A673 (cell line): ENCODE measurements around the gene HAPLN2. TPM values are rescaled to one million over a fixed set of nuclear protein-coding genes. Genes with fewer than 3 reads are reported as not detected.

ENCODE experiments used
- BruUV-seq: library from RNA; stranded (reverse); fragments of 400-500 nt; replicated peaks from 2 replicates; lab custom pipeline; 2021; lab: Mats Ljungman, UMichigan
- CTCF ChIA-PET: fragments of 300-600 bp; sonication (Branson Sonifier 250); formaldehyde crosslinking; loops from one replicate; lab custom pipeline; 2022; ENCODE audit warnings: antibody characterized with exemption; lab: Charles Lee
- POLR2A ChIA-PET: fragments of 300-600 bp; sonication (Branson Sonifier 250); formaldehyde crosslinking; loops from one replicate; lab custom pipeline; 2022; ENCODE audit warnings: antibody characterized with exemption; ENCODE audit not compliant: low non-redundant PET; lab: Charles Lee
- DNase-seq: peaks from one replicate; pipeline ENCODE4 v3.0.0-alpha.2; 2015; ENCODE audit warnings: low spot score
- H3K27ac ChIP-seq: fragments of 200-600 bp; sonication (generic); 2 replicates; pipeline ENCODE4 v1.5.1; 2016; ENCODE audit warnings: mixed run types, low read depth, mild to moderate bottlenecking, mixed read lengths, antibody characterized with exemption, low read length; ENCODE audit not compliant: poor library complexity, severe bottlenecking
- H3K27me3 ChIP-seq: fragments of 200-600 bp; sonication (generic); replicated peaks from 2 replicates; pipeline ENCODE4 v1.6.1; 2017; ENCODE audit warnings: mixed run types, low read depth, mild to moderate bottlenecking, mixed read lengths, antibody characterized with exemption, low read length; ENCODE audit not compliant: insufficient read depth, poor library complexity
- H3K36me3 ChIP-seq: fragments of 200-600 bp; sonication (generic); 2 replicates; pipeline ENCODE4 v1.6.1; 2016; ENCODE audit warnings: mixed run types, mild to moderate bottlenecking, mixed read lengths, antibody characterized with exemption, low read length; ENCODE audit not compliant: insufficient read depth, poor library complexity, severe bottlenecking
- H3K4me1 ChIP-seq: fragments of 200-600 bp; sonication (generic); 2 replicates; pipeline ENCODE4 v1.6.1; 2017; ENCODE audit warnings: mixed run types, mild to moderate bottlenecking, mixed read lengths, antibody characterized with exemption, low read length; ENCODE audit not compliant: insufficient read depth, poor library complexity, severe bottlenecking
- H3K4me3 ChIP-seq: fragments of 200-600 bp; sonication (generic); 2 replicates; pipeline ENCODE4 v1.5.1; 2016; ENCODE audit warnings: low read depth, mixed run types, mild to moderate bottlenecking, mixed read lengths, low read length; ENCODE audit not compliant: poor library complexity, severe bottlenecking
- H3K9me3 ChIP-seq: fragments of 200-600 bp; sonication (generic); 2 replicates; pipeline ENCODE4 v1.6.1; 2016; ENCODE audit warnings: mixed run types, low read depth, mild to moderate bottlenecking, mixed read lengths, antibody characterized with exemption, low read length; ENCODE audit not compliant: poor library complexity, severe bottlenecking
- EZH2 ChIP-seq: fragments of 200-600 bp; sonication (generic); IDR thresholded peaks from 2 replicates; pipeline ENCODE4 v1.6.1; 2017; ENCODE audit warnings: borderline replicate concordance, low read depth, mild to moderate bottlenecking, mixed read lengths, antibody characterized with exemption, low read length; ENCODE audit not compliant: poor library complexity, severe bottlenecking
- intact Hi-C: fragments of 100-400 bp; cut with micrococcal nuclease; formaldehyde crosslinking; loops from one replicate; pipeline ENCODE4 v1.10.0; 2022; ENCODE audit not compliant: unreplicated experiment
- total RNA-seq: library from RNA; stranded (reverse); gene quantifications from 2 replicates; pipeline ENCODE4 v1.2.3, GENCODE V29; 2021
- TF ChIP-seq, protein P1 (sequence below): fragments of 300-800, 200-600 bp; sonication (generic); conservative IDR thresholded peaks from 2 replicates; pipeline ENCODE4 v1.5.1; 2017; ENCODE audit warnings: low read depth, mild to moderate bottlenecking, antibody characterized with exemption, low read length, moderate library complexity, mixed read lengths

The HAPLN2 gene
- total RNA-seq, 1 experiment from 2014 or later = not detected

DNA sequence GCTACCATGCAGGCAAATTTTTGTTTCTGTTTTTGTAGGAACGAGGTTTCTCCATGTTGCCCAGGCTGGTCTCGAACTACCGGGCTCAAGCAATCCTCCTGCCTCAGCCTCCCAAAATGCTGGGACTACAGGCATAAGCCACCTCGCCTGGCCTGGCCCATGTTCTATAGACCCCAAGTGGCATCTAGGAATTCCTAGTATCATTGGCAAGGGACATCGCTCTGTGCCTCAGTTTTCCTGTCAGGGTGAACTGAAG lies 43.5 kb downstream of the HAPLN2 start:
- no peak overlapping the region for H3K27ac ChIP-seq
- POLR2A ChIA-PET = no interaction called here
- peaks cover 46% of the 10 kb centered on the region for H3K4me1 ChIP-seq
- H3K27me3 ChIP-seq = no peaks in the 10 kb centered on the region
- no peak for DNase-seq
- H3K36me3 ChIP-seq = no peaks in the 10 kb centered on the region
- H3K9me3 ChIP-seq = no peaks in the 10 kb centered on the region
- intact Hi-C loops = no loop called here
- CTCF ChIA-PET = interaction anchor here (1.4 kb wide), 1 partner anchor 27 kb away, joined by 5 read pairs; no protein-coding TSS in a partner anchor
- no peak overlapping the region for H3K4me3 ChIP-seq
- no TSS peak for BruUV-seq
- TF ChIP-seq, protein P1, sequence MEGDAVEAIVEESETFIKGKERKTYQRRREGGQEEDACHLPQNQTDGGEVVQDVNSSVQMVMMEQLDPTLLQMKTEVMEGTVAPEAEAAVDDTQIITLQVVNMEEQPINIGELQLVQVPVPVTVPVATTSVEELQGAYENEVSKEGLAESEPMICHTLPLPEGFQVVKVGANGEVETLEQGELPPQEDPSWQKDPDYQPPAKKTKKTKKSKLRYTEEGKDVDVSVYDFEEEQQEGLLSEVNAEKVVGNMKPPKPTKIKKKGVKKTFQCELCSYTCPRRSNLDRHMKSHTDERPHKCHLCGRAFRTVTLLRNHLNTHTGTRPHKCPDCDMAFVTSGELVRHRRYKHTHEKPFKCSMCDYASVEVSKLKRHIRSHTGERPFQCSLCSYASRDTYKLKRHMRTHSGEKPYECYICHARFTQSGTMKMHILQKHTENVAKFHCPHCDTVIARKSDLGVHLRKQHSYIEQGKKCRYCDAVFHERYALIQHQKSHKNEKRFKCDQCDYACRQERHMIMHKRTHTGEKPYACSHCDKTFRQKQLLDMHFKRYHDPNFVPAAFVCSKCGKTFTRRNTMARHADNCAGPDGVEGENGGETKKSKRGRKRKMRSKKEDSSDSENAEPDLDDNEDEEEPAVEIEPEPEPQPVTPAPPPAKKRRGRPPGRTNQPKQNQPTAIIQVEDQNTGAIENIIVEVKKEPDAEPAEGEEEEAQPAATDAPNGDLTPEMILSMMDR = no peak
- no peak for TF ChIP-seq EZH2

DNA sequence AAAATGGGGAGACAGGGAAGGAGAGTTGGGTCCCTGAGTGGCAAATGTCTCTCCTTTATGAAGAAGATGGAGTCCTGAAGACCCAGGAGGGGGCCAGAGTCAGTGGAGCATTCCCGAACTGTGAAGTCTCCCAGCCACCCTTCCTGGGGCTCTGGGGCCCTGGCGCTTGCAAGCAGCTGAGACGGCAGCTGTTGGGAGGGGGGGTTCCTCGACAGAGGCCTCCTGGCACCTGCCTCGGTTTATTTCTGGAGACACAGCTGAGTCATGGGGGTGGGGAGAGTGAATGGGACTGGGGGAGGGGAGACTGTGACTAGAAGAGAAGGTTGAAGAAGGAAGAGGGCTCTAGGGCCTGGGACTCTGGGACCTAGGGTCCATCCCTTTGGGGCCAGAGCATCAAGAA lies 44.0 kb downstream of the HAPLN2 start:
- H3K9me3 ChIP-seq = no peaks in the 10 kb centered on the region
- no peak overlapping the region for H3K4me3 ChIP-seq
- no peak overlapping the region for H3K27ac ChIP-seq
- ChIA-PET POLR2A (no interaction called here), CTCF (no interaction called here)
- intact Hi-C loops = no loop called here
- DNase-seq = no peak
- peaks cover 46% of the 10 kb centered on the region for H3K4me1 ChIP-seq
- TF ChIP-seq, protein P1 = no peak
- TF ChIP-seq EZH2 = no peak
- no TSS peak for BruUV-seq
- no peaks in the 10 kb centered on the region for H3K36me3 ChIP-seq
- no peaks in the 10 kb centered on the region for H3K27me3 ChIP-seq

DNA sequence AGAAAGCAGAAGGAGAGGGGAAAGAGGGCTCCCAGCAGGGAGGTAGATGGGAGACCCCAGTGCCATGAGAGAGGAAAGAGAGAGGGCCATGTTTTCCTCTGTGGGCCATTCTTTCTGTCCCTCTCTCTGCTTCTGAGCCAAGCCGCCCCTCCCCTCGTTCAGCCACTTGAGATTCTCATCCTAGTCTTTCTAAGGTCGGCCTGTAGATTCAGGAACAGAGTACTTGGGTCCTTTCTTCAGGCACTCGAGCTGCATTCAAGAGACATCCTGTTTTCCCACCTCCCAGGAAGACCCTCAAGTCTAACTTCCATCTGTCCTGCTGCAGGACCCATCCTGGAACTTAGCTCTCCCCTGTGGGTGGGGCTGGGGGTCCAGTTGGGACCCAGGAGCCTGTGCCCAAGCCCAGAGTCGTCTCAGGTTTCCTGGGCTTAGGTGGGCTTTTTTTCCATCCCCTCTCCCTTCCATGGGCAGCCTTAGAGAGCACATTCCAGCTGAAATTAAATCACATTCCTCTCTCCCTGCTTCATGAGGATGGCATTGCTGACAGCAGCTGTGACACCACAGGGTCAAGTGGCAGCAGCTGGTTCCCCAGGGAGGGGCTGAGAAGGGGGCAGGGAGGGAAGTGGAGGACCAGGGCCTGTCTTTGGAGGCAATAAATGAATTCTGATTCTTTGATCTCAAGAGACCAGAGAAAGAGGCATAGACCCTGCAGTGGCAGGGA lies 45.0 kb downstream of the HAPLN2 start:
- H3K27me3 ChIP-seq = no peaks in the 10 kb centered on the region
- no peaks in the 10 kb centered on the region for H3K36me3 ChIP-seq
- ChIA-PET CTCF (interaction anchor here (0.8 kb wide), 1 partner anchor 40 kb away, joined by 4 read pairs; no protein-coding TSS in a partner anchor), POLR2A (no interaction called here)
- DNase-seq = no peak
- H3K4me3 ChIP-seq = no peak overlapping the region
- intact Hi-C loops = no loop called here
- TF ChIP-seq, protein P1 = no peak
- no peak for TF ChIP-seq EZH2
- H3K27ac ChIP-seq = no peak overlapping the region
- no TSS peak for BruUV-seq
- H3K4me1 ChIP-seq = peaks cover 46% of the 10 kb centered on the region
- no peaks in the 10 kb centered on the region for H3K9me3 ChIP-seq
